ENCODE measurements around the gene SYT7. TPM values are rescaled to one million over a fixed set of nuclear protein-coding genes. Genes with fewer than 3 reads are reported as not detected.
A peak's percentile ranks its signal among the peaks of the same experiment; 100 is the strongest.

Gene SYT7
- polyA plus RNA-seq, 1 experiment, result 0.45 TPM

- H3K4me3 ChIP-seq (ENCODE audit: low read depth, low read length), result no peak overlapping the region
- POLR2A ChIA-PET, result no interaction called here
These were observed 11.3 kb upstream of the SYT7 start for GRCh38 chr11:61592176-61592575.

DNA sequence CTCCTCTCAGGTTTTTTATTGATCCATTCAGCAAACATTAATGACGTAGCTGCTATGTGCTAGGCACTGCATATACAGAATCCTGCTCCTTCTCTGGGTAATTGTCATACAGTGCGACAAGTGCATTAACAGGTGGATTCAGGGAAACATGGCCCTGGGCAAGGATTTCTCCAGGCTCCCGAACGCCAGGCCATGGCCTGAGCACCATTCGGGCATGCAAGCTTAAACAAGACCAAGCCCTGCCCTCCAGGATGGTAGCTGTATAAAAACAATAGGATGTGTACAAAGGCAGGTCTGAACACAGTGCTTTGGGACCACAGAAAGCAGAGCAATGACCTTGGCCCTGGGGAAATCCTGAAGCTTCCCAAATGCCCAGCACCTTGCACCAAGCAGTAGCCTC is 9.1 kb upstream of the SYT7 start:
- DNase-seq (ENCODE audit: low read depth, low spot score), result no peak
- Histone ChIP-seq H3K27me3 (ENCODE audit: control insufficient read depth, insufficient read depth, low read length) (peaks cover 70% of the 10 kb centered on the region), H3K27ac (ENCODE audit: low read depth, low read length) (no peak overlapping the region), H3K4me3 (ENCODE audit: low read depth, low read length) (no peak overlapping the region), H3K9me3 (ENCODE audit: control insufficient read depth, insufficient read depth, low read length) (no peaks in the 10 kb centered on the region; the same call in 1 of the 2 replicates)
- TF ChIP-seq, protein P1, sequence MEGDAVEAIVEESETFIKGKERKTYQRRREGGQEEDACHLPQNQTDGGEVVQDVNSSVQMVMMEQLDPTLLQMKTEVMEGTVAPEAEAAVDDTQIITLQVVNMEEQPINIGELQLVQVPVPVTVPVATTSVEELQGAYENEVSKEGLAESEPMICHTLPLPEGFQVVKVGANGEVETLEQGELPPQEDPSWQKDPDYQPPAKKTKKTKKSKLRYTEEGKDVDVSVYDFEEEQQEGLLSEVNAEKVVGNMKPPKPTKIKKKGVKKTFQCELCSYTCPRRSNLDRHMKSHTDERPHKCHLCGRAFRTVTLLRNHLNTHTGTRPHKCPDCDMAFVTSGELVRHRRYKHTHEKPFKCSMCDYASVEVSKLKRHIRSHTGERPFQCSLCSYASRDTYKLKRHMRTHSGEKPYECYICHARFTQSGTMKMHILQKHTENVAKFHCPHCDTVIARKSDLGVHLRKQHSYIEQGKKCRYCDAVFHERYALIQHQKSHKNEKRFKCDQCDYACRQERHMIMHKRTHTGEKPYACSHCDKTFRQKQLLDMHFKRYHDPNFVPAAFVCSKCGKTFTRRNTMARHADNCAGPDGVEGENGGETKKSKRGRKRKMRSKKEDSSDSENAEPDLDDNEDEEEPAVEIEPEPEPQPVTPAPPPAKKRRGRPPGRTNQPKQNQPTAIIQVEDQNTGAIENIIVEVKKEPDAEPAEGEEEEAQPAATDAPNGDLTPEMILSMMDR (IDR thresholded peaks at IDR 0.05; ENCODE audit: low read depth, low read length), result no peak
- CTCF ChIA-PET, result interaction anchor here (1.5 kb wide), 1 partner anchor 73 kb away, joined by 4 read pairs; no protein-coding TSS in a partner anchor
- POLR2A ChIA-PET, result interaction anchor here (0.7 kb wide), 1 partner anchor 10 kb away, joined by 3 read pairs; no protein-coding TSS in a partner anchor

More at GRCh38 chr11:61592176-61592575, 11.3 kb upstream of the SYT7 start:
- CTCF ChIA-PET, result interaction anchor here (1.4 kb wide), 1 partner anchor 47 kb away, joined by 3 read pairs; no protein-coding TSS in a partner anchor
- DNase-seq (ENCODE audit: low read depth, low spot score), result no peak
- Histone ChIP-seq H3K9me3 (ENCODE audit: control insufficient read depth, insufficient read depth, low read length) (no peaks in the 10 kb centered on the region; the same call in 1 of the 2 replicates), H3K27ac (ENCODE audit: low read depth, low read length) (no peak overlapping the region), H3K27me3 (ENCODE audit: control insufficient read depth, insufficient read depth, low read length) (peaks cover 57% of the 10 kb centered on the region)
- TF ChIP-seq, protein P1 (IDR thresholded peaks at IDR 0.05; ENCODE audit: low read depth, low read length), result no peak

DNA sequence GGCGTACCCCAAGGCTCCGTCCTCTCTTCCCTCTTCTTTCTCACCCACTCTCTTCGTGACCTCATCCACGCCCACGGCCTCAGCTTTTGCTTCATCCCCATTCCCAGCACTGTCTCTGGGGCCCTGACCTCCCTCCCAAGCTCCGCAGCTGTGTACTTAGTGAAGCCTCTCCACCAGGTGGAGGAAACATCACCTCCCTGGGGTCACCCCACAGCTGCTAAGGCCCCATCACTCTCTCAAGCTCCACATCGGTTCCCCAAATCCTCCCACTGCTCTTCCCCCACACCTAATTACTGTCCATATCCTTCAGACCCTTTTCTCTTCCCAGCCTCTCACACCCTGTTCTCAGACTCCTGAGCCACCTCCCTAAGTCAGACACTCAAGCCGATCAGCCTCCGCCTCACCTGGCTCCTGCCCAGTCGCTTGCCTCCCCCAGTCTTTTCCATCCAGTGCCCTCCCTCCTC is 7.9 kb upstream of the SYT7 start:
- H3K9me3 ChIP-seq (ENCODE audit: control insufficient read depth, insufficient read depth, low read length), result no peaks in the 10 kb centered on the region; the same call in 1 of the 2 replicates
- no peak overlapping the region for H3K27ac ChIP-seq (ENCODE audit: low read depth, low read length)
- no peak for DNase-seq (ENCODE audit: low read depth, low spot score)
- peaks cover 68% of the 10 kb centered on the region for H3K27me3 ChIP-seq (ENCODE audit: control insufficient read depth, insufficient read depth, low read length)
- TF ChIP-seq, protein P1 (IDR thresholded peaks at IDR 0.05; ENCODE audit: low read depth, low read length), result peak; percentile 10; the same call in 1 of the 2 replicates
- peak overlapping the region; percentile 7; the same call in 1 of the 2 replicates for H3K4me3 ChIP-seq (ENCODE audit: low read depth, low read length)
- ChIA-PET CTCF (interaction anchor here (0.6 kb wide), 1 partner anchor 495 kb away, joined by 5 read pairs; no protein-coding TSS in a partner anchor), POLR2A (interaction anchor here (0.6 to 1.0 kb wide), 2 partner anchors 83 to 100 kb away, joined by 3 read pairs; no protein-coding TSS in a partner anchor)

- DNase-seq (ENCODE audit: low read depth, low spot score), result no peak
- TF ChIP-seq, protein P1 (IDR thresholded peaks at IDR 0.05; ENCODE audit: low read depth, low read length), result peak; percentile 18; the same call in 1 of the 2 replicates
- Histone ChIP-seq H3K9me3 (ENCODE audit: control insufficient read depth, insufficient read depth, low read length) (no peaks in the 10 kb centered on the region; the same call in 1 of the 2 replicates), H3K27me3 (ENCODE audit: control insufficient read depth, insufficient read depth, low read length) (peaks cover 67% of the 10 kb centered on the region), H3K27ac (ENCODE audit: low read depth, low read length) (no peak overlapping the region), H3K4me3 (ENCODE audit: low read depth, low read length) (peak overlapping the region; percentile 43)
- CTCF ChIA-PET, result interaction anchor here (0.6 kb wide), 1 partner anchor 495 kb away, joined by 5 read pairs; no protein-coding TSS in a partner anchor
- POLR2A ChIA-PET, result interaction anchor here (1.0 kb wide), 1 partner anchor 99 kb away, joined by 3 read pairs; no protein-coding TSS in a partner anchor
These were observed 7.3 kb upstream of the SYT7 start for GRCh38 chr11:61587951-61588727.

Data from AG04450 (cell line).